GM10248 (cell line): ENCODE measurements around the gene DDX1.

ENCODE experiments used
- CTCF ChIA-PET: fragments of 300-600 bp; sonication (Branson Sonifier 250); formaldehyde crosslinking; extraction: SDS; loops from one replicate; lab custom pipeline; 2021; ENCODE audit warnings: antibody characterized with exemption; lab: Yijun Ruan, JAX
- POLR2A ChIA-PET: fragments of 350-650 bp; sonication (Branson Sonifier 250); formaldehyde crosslinking; extraction: SDS; loops from one replicate; lab custom pipeline; 2020; ENCODE audit warnings: antibody characterized with exemption; lab: Yijun Ruan, JAX
- DNase-seq: peaks from one replicate; pipeline ENCODE4 v3.0.0; 2012; ENCODE audit errors: extremely low spot score
- TF ChIP-seq, protein P1 (sequence below): IDR thresholded peaks from 2 replicates; pipeline ENCODE4 v1.5.1; 2012; ENCODE audit warnings: mild to moderate bottlenecking, low read depth; ENCODE audit errors: extremely low read depth, missing control alignments, control extremely low read depth

Gene DDX1

DNA sequence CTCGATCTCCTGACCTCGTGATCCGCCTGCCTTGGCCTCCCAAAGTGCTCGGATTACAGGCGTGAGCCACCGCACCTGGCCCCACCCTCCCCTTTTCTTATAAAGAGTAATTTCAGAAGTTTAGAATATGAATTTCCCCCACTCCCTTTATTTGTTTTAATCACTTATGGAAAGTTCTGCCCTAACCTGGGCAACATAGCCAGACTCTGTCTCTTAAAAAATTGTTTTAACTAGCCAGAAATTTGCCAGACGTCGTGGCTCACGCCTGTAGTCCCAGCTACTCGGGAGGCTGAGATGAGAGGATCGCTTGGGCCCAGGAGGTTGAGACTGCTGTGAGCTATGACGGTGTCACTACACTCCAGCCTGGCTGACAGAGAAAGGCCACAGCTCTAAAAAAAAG lies 22.8 kb upstream of the DDX1 start:
- CTCF ChIA-PET: interaction anchor here (5.0 kb wide), 1 partner anchor 7 kb away, joined by 43 read pairs; no protein-coding TSS in a partner anchor
- TF ChIP-seq, protein P1, sequence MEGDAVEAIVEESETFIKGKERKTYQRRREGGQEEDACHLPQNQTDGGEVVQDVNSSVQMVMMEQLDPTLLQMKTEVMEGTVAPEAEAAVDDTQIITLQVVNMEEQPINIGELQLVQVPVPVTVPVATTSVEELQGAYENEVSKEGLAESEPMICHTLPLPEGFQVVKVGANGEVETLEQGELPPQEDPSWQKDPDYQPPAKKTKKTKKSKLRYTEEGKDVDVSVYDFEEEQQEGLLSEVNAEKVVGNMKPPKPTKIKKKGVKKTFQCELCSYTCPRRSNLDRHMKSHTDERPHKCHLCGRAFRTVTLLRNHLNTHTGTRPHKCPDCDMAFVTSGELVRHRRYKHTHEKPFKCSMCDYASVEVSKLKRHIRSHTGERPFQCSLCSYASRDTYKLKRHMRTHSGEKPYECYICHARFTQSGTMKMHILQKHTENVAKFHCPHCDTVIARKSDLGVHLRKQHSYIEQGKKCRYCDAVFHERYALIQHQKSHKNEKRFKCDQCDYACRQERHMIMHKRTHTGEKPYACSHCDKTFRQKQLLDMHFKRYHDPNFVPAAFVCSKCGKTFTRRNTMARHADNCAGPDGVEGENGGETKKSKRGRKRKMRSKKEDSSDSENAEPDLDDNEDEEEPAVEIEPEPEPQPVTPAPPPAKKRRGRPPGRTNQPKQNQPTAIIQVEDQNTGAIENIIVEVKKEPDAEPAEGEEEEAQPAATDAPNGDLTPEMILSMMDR: no peak
- POLR2A ChIA-PET: no interaction called here
- no peak for DNase-seq

- CTCF ChIA-PET: interaction anchor here (2.4 to 9.8 kb wide), 2 partner anchors 9 to 20 kb away, joined by 6 to 150 read pairs; partner anchors contain the start of genes DDX1 and NBAS
- POLR2A ChIA-PET: no interaction called here
- no peak for DNase-seq
- TF ChIP-seq, protein P1: no peak
Observed at GRCh38 chr2:15570104-15570503, 21.6 kb upstream of the DDX1 start.

- TF ChIP-seq, protein P1: no peak
- no peak for DNase-seq
- ChIA-PET POLR2A (no interaction called here), CTCF (interaction anchor here (0.9 to 9.8 kb wide), 4 partner anchors 10 to 669 kb away, joined by 3 to 150 read pairs (median 6); partner anchors contain the start of genes DDX1 and NBAS)
Observed at GRCh38 chr2:15571729-15572128, 19.9 kb upstream of the DDX1 start.

DNA sequence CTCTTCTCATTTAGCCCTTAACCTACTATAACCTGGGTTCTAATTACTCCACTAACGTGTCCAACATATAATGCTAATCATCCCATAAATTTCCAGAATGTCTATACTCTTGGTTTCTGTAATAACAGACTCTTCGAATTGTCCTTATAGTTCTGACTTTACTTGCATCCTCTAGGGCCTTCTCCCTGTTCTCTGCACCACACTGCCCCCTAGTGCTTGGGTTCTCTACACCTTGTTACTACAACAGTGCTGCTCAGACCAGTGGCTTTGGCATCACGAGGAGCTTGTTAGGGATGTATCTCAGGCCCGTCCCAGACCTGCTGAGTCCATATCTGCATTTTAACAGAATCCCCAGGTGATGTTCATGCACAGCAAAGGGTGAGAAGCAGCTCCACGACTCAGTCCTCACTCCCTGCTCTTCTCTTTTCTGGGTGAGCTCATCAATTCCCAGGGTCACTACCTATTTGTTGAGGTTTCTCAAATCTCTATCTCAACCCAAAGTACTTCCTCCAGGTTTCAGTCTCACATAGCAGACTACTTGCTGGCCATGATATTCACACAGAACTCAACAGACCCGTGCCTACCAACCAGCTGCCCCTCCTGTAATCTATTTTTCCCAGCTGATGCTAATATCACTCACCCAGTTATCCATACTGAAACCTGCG lies 14.5 kb upstream of the DDX1 start:
- ChIA-PET CTCF (interaction anchor here (0.6 to 9.8 kb wide), 42 partner anchors 10 to 1150 kb away, joined by 3 to 150 read pairs (median 4); partner anchors contain the start of genes DDX1 and NBAS), POLR2A (no interaction called here)
- TF ChIP-seq, protein P1: peak; percentile 93
- DNase-seq: peak; percentile 65

DNA sequence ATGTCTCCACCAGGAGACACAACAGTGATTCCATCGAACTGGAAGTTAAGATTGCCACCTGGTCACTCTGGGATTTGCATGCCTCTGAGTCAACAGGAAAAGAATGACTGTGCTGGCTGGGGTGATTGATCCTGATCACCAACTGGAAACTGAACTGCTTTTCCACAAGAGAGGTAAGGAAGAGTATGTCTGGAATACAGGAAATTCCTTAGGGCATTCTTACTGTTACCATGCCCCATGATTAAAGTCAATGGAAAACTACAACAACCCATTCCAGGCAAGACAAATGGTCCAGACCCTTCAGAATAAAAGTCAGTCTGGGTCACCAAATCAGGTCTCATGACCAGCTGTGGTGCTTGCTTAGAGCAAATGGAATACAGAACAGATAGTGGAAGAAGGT lies 12.0 kb upstream of the DDX1 start:
- ChIA-PET CTCF (interaction anchor here (1.2 to 9.8 kb wide), 2 partner anchors 9 to 11 kb away, joined by 3 to 150 read pairs; partner anchors contain the start of gene DDX1), POLR2A (no interaction called here)
- DNase-seq: no peak
- TF ChIP-seq, protein P1: no peak

DNA sequence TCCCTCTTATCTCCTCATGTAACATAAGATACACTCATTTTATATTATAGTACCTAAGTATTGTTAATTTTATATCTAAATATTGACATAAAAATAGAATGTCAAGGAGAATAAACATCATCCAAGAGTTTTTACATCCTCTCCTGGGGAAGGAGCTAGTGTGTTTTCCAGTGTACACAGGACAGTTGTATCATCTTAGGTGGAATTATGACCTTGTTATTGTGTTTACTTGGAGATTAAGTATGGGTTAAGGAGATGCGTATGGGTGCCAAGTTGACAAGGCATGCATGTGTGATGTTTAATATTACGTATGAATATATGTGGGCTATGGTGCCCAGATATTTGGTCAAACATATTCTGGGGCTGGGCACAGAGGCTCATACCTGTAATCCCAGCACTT lies 11.2 kb upstream of the DDX1 start:
- no peak for DNase-seq
- ChIA-PET CTCF (interaction anchor here (1.2 kb wide), 1 partner anchor 9 kb away, joined by 3 read pairs; no protein-coding TSS in a partner anchor), POLR2A (no interaction called here)
- TF ChIP-seq, protein P1: no peak
